ENCODE measurements around the gene EIF2AK3.
"Not testable (repeated sequence)": the region's sequence is repeated elsewhere in the genome, so short reads cannot be mapped to it uniquely, and the experiment has no call there.

The EIF2AK3 gene

DNA sequence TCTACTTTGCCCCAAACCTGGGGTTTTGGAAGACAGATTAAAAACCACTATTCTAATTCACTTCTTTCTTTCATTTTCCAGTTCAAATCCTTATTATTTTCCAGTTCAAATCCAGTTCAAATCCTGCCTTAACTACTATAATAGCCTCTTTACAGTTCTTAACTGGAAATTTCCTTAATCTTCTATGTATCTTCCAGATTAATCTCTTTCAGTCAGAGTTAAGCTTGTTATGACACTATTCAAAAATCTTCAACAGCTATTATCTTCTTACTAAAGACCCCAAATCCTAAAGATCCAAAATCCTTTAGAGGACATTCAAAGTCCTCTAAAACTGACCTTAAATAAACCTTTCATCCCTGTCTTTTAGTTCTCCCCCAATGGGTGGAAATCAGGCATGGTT is 30.1 kb downstream of the EIF2AK3 start:
- no peak for DNase-seq (ENCODE audit: low read depth in 2 of 2)

- DNase-seq (ENCODE audit: low read depth in 2 of 2): no peak
Observed at GRCh38 chr2:88596141-88596830, 31.0 kb downstream of the EIF2AK3 start.

- no peak for DNase-seq (ENCODE audit: low read depth in 2 of 2)
Observed at GRCh38 chr2:88591698-88592097, 35.6 kb downstream of the EIF2AK3 start.

DNA sequence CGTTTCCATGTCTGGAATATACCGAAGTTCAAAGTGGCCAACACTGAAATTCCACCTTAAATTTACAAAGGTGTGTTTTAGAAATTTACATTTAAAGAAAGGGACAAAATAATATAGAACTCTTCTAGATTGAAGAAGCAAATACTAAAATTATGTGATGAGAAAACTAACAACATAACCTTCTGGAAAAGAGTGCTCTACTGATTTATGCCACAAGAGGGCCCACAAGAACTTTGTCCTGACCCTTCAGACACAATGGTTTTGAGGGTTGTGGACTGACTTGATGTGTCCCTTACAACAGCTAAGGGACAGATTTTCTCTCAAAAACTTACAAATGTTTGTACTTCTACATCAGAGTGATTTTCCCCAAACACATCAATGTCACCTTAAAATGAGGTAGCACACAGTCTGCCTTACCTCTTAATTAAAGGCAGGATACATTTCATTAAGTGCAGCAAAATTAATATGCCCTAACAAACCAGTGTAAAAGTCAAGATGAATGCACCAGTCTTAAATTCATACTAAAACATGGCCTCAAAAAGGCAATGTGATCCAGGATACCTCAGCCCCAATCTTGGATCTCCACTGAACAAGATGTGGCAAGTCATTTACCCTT is 36.2 kb downstream of the EIF2AK3 start:
- no peak for DNase-seq (ENCODE audit: low read depth in 2 of 2)

- DNase-seq (ENCODE audit: low read depth in 2 of 2): no peak
Observed at GRCh38 chr2:88585969-88586368, 41.3 kb downstream of the EIF2AK3 start.

DNA sequence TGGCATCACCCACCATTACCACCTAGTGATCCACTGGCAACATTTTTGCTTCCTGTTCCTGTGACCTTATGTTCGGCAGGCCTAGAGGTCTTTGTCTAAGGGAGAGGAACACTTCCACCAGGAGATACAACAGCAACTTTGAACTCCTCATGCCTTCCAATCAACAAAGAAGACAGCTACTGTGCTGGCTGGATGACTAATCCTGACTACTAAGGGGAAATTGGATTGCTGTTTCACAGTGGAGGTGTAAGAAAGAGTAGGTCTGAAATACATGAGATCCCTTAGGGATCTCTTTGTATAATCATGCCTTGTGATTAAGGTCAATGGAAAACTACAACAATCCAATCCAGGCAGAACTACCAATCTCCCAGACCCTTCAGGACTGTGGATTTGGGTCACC is 45.2 kb downstream of the EIF2AK3 start:
- DNase-seq (ENCODE audit: low read depth in 2 of 2): no peak

DNA sequence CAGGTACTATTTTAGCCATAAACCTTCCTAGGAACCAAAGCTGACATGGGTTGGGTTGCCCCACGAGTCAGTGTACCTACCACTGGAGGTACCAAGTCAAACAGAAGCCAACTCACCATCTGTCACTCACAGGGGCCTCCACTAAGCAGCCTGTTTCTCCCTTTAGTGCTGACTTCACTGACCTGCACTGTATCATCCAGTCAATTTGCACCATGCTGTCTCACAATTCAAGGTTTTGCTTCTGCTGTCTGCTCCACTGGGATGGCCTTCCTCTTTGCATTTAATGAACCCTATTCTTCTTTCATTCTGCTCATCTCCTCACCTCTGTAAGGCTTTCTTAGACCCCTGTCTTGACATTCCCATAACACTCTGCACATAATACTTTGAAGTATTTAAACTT is 47.2 kb downstream of the EIF2AK3 start:
- no peak for DNase-seq (ENCODE audit: low read depth in 2 of 2)

GRCh38 chr2:88575630-88576029 is 51.6 kb downstream of the EIF2AK3 start:
- DNase-seq (ENCODE audit: low read depth in 2 of 2): no peak

GRCh38 chr2:88575051-88575450 is 52.2 kb downstream of the EIF2AK3 start:
- no peak for DNase-seq (ENCODE audit: low read depth in 2 of 2)

DNA sequence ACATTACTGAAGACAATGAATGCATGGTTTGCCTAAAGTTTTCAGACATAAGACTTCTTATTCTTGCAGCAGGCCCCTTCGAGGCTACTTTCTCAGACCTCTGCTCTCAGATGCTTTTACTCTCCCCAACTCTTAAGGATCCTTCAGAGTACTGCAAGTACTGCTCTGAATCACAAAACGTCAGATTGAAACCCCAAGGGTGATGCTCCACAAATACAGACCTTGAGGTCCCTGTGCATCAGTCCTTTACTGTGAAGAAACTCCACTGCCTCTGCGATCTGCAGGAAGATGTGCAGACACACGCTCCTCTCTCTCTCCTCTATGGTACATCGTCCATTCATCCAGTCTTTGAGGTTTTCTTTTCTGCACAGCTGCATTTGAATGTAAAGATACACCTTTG is 52.8 kb downstream of the EIF2AK3 start:
- DNase-seq (ENCODE audit: low read depth in 2 of 2): no peak

- no peak for DNase-seq (ENCODE audit: low read depth in 2 of 2)
Observed at GRCh38 chr2:88568179-88568578, 59.1 kb downstream of the EIF2AK3 start.

GRCh38 chr2:88564402-88564801 is 62.9 kb downstream of the EIF2AK3 start:
- DNase-seq (ENCODE audit: low read depth in 2 of 2): no peak

DNA sequence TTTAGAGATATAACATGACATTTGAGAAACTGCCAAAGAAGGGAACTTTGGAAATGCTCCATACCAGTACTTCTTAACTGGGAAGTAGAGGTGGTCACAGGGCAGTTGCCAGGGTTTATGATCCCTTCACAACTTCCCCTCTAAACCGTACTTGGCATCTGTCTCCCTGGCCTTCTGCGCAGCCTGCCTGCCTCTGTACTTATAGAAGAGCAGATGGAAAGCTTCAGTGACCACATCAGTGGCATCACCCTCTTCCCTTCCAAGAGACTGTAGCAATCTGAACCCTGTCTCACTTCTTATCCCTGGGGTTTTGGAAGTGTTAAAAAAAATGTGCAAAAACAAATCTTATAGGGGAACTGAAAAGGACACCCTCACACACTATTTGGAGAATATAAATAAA is 64.1 kb downstream of the EIF2AK3 start:
- DNase-seq (ENCODE audit: low read depth in 2 of 2): no peak

- DNase-seq (ENCODE audit: low read depth in 2 of 2): no peak
Observed at GRCh38 chr2:88561646-88562388, 65.4 kb downstream of the EIF2AK3 start.

GRCh38 chr2:88560619-88561307 is 66.5 kb downstream of the EIF2AK3 start:
- no peak for DNase-seq (ENCODE audit: low read depth in 2 of 2)

DNA sequence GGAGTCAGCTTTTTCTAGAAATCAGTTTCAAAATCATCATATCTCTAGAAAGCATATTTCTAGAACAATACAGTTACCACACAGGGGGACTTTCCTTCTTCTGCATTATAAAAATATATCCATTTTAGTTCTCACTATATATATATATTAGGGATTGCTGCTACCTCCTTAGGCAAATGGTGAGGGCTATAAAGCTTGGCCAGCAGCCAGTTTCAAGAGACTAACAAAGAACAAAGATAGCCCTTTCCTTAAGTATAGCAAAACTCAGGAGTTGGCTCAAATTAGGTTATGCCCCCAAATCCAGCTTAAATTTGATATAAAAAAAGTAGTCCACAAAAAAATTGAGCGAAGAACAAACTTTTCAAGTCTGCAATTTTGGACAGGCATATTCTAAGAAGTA is 70.0 kb downstream of the EIF2AK3 start:
- no peak for DNase-seq (ENCODE audit: low read depth in 2 of 2)

DNA sequence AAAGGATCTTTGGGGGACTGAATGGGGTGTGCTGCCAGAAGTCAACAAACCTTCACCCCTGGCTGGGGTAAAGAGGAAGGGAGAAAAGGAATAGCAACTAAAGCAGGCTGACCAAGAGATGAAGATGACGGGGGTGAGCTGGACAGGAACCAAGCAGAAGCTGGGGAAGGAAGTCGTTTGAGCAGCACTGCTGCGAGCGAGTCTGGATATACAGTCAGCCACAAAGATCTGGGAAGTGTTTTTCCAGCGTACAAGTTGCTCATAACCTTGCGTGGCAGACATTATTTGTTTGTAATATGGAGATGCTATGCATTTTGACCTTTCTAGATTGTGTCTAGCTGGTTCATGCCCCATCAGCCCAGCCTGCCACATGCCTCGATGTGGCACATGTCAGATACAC is 71.2 kb downstream of the EIF2AK3 start:
- no peak for DNase-seq (ENCODE audit: low read depth in 2 of 2)

DNA sequence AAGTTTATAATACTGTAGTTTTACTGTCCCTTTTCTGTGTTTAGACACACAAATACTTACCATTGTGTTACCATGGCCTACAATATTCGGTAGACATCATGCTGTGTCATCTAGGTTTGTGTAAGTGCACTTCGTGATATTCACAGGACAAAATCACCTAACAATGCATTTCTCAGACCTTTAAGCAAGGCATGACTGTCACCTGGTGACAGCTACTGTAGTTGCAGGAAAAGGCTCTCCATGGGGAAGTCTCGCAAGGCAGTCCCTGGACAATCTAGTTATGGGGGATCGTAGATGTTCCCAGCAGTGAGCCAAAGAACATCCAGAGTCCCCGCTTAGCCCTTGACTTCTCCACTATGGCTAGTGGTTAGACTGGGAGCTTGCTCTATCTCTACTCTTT is 73.1 kb downstream of the EIF2AK3 start:
- no peak for DNase-seq (ENCODE audit: low read depth in 2 of 2)

DNA sequence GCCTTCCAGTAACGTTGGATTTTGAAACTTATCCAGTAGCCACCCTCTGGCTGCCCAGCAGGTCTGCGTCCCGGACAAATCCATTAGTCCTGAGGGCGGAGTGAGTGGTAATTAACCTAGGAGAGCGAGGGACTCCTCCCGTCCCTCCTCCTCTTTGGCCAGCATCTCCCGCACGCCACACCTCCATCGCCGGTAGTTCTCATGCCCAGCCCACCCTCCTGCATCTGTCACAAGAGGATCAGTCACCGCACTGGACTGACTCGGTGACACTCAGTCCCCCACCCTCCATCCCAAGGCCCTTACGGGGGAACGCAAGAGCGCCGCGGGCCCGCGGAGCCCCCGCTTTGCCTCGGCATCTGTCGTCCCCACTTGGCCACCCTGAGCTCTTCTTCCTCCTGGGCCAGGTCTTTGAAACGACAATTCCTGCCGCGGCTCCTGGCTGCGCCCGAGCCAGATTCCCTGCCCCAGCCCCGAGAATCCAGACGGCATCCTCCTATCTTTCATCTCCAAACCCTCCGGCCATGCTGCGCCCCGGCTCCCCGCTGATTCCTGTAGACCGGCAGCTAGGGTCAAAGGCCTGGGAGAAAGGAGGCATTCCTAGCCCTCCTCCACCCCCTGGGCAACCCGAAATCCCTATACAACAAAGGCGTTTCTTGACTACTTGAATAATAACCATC is 77.5 kb downstream of the EIF2AK3 start:
- DNase-seq (ENCODE audit: low read depth in 2 of 2): no peak

DNA sequence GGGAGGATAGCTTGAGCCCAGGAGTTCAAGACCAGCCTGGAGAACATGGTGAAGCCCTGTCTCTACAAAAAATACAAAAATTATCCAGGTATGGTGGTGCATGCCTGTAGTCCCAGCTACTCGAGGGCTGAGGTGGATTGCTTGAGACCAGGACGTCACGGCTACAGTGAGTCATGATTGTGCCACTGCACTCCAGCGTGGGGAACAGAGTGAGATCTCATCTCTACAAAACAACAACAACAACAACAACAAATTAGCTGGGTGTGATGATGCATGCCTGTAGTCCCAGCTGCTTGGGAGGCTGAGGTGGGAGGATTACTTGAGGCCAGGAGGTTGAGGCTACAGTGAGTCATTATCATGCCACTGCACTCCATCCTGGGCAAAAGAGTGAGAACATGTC is 81.0 kb downstream of the EIF2AK3 start:
- not testable (repeated sequence) for DNase-seq (ENCODE audit: low read depth in 2 of 2)

- DNase-seq (ENCODE audit: low read depth in 2 of 2): no peak
Observed at GRCh38 chr2:88545118-88545517, 82.1 kb downstream of the EIF2AK3 start.

- no peak for DNase-seq (ENCODE audit: low read depth in 2 of 2)
Observed at GRCh38 chr2:88543541-88544057, 83.7 kb downstream of the EIF2AK3 start.
